HG03571 (cell line): ENCODE results near the gene RAB34.

ENCODE experiments used
- ATAC-seq: cut with Tn5 transposase; IDR thresholded peaks from one replicate; pipeline ENCODE4 v1.9.1; 2021; ENCODE audit not compliant: unreplicated experiment

RAB34 gene

DNA sequence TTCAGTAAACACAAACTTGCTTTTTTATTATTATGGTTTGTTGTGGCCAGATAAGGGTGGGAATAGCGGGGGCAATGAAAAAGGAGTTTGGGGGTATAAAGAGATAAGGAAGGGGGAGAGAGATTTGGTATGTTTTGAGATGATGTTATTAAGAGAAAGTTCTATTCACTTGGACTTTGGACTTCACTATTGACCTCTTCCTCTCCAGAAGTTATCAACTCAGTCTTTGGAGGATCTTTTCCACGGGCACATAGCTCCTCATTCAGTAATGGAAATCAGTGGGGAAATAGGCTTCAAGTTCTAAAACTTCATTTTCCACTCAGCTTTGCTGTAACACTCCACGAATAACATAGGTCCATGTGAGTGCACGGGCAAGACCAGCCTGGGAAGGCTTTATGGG, 29.2 kb downstream of the RAB34 start:
- ATAC-seq = no peak

DNA sequence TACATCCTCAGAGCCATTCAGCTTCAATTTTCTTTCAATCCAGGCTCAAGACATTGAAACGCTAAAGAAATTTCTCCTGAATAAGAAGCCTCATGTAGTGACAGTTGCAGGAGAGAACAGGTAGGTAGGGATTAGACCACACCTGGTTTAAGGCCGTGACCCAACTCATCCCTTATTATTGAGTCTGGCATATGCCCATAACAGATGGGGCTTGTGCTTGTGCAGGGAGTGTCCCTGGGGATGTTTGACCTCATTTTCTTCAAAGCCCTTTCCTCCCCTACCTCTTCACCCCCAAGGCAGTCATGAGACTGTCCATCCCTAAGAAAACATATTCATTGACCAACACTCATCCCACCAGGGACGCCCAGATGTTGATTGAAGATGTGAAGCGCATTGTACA, 31.4 kb downstream of the RAB34 start:
- ATAC-seq = no peak

DNA sequence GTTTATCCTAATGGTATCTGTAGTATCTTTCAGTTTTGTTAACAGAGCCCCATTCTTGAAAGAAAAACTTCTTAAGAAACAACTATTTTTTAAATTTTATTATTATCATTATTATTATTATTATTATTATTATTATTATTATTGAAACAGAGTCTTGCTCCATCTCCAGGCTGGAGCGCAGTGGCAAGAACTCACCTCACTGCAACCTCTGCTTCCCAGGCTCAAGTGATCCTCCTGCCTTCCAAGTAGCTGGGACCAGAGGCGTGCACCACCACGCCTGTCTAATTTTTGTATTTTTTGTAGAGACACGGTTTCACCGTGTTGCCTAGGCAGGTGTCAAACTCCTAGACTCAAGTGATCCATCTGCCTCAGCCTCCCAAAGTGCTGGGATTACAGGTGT, 32.3 kb downstream of the RAB34 start:
- ATAC-seq = no peak

DNA sequence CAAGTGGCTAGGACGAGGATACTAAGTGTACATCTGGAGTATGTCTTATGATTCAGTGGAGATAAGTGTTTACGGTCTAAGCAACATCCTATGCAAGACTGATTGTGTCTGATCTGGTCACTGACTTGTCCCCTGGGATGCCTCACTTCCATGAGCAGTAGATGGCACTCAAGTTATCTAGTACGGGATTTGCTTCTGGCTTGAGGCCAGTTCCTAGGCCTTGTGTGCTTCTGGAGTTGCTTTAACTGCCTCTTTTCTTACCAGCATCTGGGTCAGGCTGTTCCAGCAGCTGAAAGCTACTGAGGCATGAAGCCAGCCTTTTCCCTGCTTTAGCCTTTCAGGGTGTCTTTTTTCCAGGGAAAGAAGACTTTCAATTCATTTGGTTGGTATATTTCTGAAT, 32.7 kb downstream of the RAB34 start:
- no peak for ATAC-seq

DNA sequence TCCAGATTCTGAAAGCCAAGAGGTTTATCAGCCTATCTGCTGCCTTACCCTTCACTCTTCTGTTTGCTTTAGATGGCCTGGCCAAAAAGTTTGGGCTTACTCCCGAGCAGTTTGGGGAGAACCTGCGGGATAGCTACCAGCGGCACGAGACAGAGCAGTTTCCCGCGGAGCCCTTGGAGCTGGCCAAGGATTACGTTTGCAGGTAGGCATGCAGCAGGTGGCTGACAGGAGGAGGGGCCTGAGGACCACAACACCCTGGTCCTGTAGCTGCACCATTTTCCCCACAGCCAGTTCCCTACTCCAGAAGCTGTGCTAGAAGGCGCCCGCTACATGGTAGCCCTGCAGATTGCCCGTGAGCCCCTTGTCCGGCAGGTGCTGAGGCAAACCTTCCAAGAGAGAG, 35.0 kb downstream of the RAB34 start:
- ATAC-seq = no peak

DNA sequence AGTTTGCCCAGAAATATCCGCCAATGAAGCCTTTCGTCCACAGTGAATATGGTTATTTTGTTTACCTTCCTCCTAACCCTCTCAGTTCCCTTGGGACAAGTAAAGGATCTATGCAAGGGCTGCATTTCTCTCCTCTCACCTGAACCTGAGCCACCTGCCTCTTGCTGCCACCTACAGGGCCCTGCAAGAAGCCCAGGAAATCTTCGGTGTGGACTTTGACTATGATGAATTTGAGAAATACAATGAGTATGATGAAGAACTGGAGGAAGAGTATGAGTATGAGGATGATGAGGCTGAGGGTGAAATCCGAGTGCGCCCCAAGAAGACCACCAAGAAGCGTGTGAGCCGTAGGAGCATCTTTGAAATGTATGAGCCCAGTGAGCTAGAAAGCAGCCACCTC, 41.7 kb downstream of the RAB34 start:
- no peak for ATAC-seq

DNA sequence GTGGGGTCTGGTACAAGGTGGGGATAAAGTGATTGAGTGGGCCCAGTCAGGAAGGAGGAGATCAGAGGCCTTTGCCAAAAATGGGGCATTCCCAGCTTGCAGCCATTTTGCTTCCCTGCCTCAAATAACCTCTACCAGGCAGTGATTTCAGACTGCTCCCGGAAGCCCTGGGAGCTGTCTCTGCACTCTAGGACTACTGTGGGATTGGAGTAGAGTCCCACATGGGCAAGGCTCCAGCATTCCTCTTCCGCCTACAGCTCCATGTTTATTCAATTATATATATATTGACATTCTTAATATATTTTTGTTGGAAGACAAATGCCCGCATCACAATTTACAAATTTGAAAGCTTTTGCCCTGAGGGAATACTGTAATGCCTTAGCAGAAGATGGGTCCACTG, 42.2 kb downstream of the RAB34 start:
- ATAC-seq = no peak

DNA sequence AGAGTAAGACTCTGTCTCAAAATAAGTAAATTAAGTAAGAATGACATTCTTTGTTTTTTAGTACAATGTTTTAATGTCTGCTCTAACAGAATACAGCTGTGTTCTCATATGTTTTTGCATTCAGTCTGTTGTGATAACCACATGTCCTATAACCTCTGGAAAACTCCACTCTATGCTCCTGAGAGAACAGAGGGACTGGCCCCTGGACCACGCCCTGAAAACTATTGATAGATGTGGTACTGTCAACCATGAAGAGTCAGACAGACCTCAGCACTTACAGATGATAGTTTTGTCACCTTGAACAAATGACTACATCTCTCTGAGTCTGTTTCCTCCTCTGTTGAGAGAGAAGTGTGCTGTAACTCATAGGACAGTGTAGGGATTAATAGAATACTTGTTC, 47.8 kb downstream of the RAB34 start:
- no peak for ATAC-seq

DNA sequence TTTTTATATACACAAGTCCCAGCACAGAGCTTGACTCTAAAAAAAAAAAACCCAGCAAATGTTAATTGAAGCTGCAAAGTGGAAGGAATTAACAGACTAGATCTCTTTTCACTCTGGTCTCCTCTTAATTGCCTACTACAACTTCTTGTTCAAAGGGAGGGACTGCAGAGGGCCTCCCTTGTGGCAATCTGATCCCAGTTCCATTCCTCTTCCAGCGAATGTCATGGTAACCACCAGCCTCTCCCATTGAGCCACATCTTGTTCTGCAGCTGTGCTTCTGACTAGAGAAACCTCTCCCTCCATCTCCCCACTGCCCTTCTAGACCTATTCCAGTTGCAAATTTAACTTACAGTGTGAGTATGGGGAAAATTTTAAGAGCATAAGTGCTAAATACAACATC, 49.8 kb downstream of the RAB34 start:
- no peak for ATAC-seq

DNA sequence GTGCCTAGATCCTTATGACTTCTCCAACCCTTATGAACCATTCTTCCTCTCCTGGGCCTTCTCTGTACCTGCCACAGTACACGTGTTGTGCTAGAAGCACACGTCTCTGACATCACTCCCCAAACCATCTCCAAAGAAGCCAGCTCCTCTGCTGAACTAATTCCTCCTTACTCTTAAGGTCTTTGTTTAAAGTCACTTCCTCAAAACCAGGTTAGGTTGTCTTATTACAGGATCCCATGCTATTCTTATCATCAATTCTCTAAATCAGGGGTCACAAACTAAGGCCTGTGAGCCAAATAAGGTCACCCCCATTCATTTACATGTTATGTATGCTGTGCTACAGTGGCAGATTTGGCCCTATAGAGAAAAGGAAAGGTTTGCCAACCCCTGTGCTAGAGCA, 51.7 kb downstream of the RAB34 start:
- ATAC-seq = no peak
